Astrocyte (in vitro differentiated cells and primary cell): ENCODE results near the gene VDR. TPM values are rescaled to one million over a fixed set of nuclear protein-coding genes. Genes with fewer than 3 reads are reported as not detected.

Experiments
- DNase-seq: peaks from one replicate; pipeline ENCODE4 v3.0.0-alpha.2; 2010; ENCODE audit warnings: low read depth
- FAIRE-seq: peaks from 2 replicates; lab custom pipeline; 2011; peaks lifted over from hg19 to GRCh38; lab: Jason Lieb, UNC
- H2AFZ ChIP-seq: 2 replicates; pipeline ENCODE4 v1.6.0; 2012; ENCODE audit warnings: low read depth, low read length, inconsistent platforms
- H3K27ac ChIP-seq: 2 replicates; pipeline ENCODE4 v1.5.1; 2011; ENCODE audit warnings: low read depth, low read length, inconsistent platforms
- H3K27me3 ChIP-seq: 2 replicates; pipeline ENCODE4 v1.6.0; 2011; ENCODE audit warnings: low read length, inconsistent platforms; ENCODE audit not compliant: insufficient read depth
- H3K36me3 ChIP-seq: 2 replicates; pipeline ENCODE4 v1.5.1; 2011; ENCODE audit warnings: low read length, inconsistent platforms; ENCODE audit not compliant: insufficient read depth
- H3K4me1 ChIP-seq: 2 replicates; pipeline ENCODE4 v1.5.1; 2011; ENCODE audit warnings: low read length, inconsistent platforms; ENCODE audit not compliant: insufficient read depth
- H3K4me2 ChIP-seq: 2 replicates; pipeline ENCODE4 v1.6.0; 2012; ENCODE audit warnings: low read length, inconsistent platforms
- H3K4me3 ChIP-seq: 2 replicates; pipeline ENCODE4 v1.5.1; 2011; ENCODE audit warnings: low read depth, mild to moderate bottlenecking, low read length, inconsistent platforms; ENCODE audit not compliant: insufficient read depth
- H3K79me2 ChIP-seq: 2 replicates; pipeline ENCODE4 v1.6.0; 2012; ENCODE audit warnings: mild to moderate bottlenecking, low read length, inconsistent platforms; ENCODE audit not compliant: insufficient read depth
- H3K9ac ChIP-seq: 2 replicates; pipeline ENCODE4 v1.6.0; 2012; ENCODE audit warnings: mild to moderate bottlenecking, low read length, inconsistent platforms
- H3K9me3 ChIP-seq: 2 replicates; pipeline ENCODE4 v1.5.1; 2012; ENCODE audit warnings: low read depth, mild to moderate bottlenecking, low read length, inconsistent platforms; ENCODE audit not compliant: insufficient read depth
- H4K20me1 ChIP-seq: 2 replicates; pipeline ENCODE4 v1.6.0; 2012; ENCODE audit warnings: low read length, inconsistent platforms; ENCODE audit not compliant: insufficient read depth
- H3K27ac Mint-ChIP-seq: one replicate; pipeline ENCODE4 v1.8.0; 2021; ENCODE audit warnings: mild to moderate bottlenecking, mixed read lengths; ENCODE audit not compliant: unreplicated experiment
- H3K27me3 Mint-ChIP-seq: one replicate; pipeline ENCODE4 v1.8.0; 2021; ENCODE audit warnings: low read depth, mixed read lengths; ENCODE audit not compliant: unreplicated experiment
- H3K36me3 Mint-ChIP-seq: one replicate; pipeline ENCODE4 v1.8.0; 2021; ENCODE audit warnings: low read depth, mixed read lengths; ENCODE audit not compliant: unreplicated experiment
- H3K4me1 Mint-ChIP-seq: one replicate; pipeline ENCODE4 v1.8.0; 2021; ENCODE audit warnings: low read depth, mixed read lengths; ENCODE audit not compliant: unreplicated experiment
- H3K4me3 Mint-ChIP-seq: one replicate; pipeline ENCODE4 v1.8.0; 2021; ENCODE audit warnings: mild to moderate bottlenecking, moderate library complexity, mixed read lengths; ENCODE audit not compliant: unreplicated experiment
- H3K9me3 Mint-ChIP-seq: one replicate; pipeline ENCODE4 v1.8.0; 2021; ENCODE audit warnings: mild to moderate bottlenecking, mixed read lengths; ENCODE audit not compliant: unreplicated experiment
- CTCF ChIP-seq: IDR thresholded peaks from 2 replicates; pipeline ENCODE4 v1.5.1; 2011; ENCODE audit warnings: low read depth, mild to moderate bottlenecking, inconsistent platforms, low read length, moderate library complexity; ENCODE audit not compliant: insufficient read depth
- EZH2 ChIP-seq: IDR thresholded peaks from 2 replicates; pipeline ENCODE4 v1.6.1; 2012; ENCODE audit warnings: mild to moderate bottlenecking, low read length, inconsistent platforms; ENCODE audit not compliant: insufficient read depth
- total RNA-seq: library from RNA; stranded (reverse); gene quantifications from 2 replicates; pipeline ENCODE4 v1.2.1, GENCODE V29; 2021

The VDR gene
- total RNA-seq, 1 donor from 2014 or later, result 6.6 TPM

DNA sequence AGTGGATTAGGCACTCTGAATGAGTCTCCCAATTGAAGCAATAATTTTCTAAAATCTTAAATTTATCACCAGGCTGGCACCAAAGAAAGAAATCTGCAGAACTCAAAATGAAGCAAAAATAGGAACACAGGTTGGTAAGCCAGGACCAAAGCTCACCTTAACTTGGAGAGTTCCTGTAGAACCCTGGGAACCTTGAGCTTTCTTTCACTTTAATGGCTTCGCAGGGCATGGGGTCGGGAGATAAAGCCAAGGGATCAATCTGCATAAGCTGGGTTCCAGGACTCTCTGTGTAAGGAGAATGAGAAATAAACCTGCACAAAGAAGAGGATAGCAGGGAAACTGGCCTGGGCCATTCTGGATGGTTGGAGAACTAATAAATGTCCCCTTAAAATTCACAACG lies 8.3 kb upstream of the VDR start:
- no peak overlapping the region for H3K27ac Mint-ChIP-seq
- H3K9me3 ChIP-seq, result no peaks in the 10 kb centered on the region
- no peaks in the 10 kb centered on the region for H3K36me3 Mint-ChIP-seq
- H3K4me3 ChIP-seq, result no peak overlapping the region
- no peaks in the 10 kb centered on the region for H3K9me3 Mint-ChIP-seq
- H3K27ac ChIP-seq, result no peak overlapping the region
- H4K20me1 ChIP-seq, result no peaks in the 10 kb centered on the region
- DNase-seq (no peak), FAIRE-seq (no peak)
- peaks cover 7% of the 10 kb centered on the region for H3K4me1 Mint-ChIP-seq
- H3K4me2 ChIP-seq, result no peak overlapping the region
- H3K27me3 Mint-ChIP-seq, result peaks cover 27% of the 10 kb centered on the region
- H3K4me3 Mint-ChIP-seq, result no peak overlapping the region
- no peaks in the 10 kb centered on the region for H3K36me3 ChIP-seq
- H3K9ac ChIP-seq, result no peak overlapping the region
- no peak overlapping the region for H2AFZ ChIP-seq
- H3K79me2 ChIP-seq, result no peaks in the 10 kb centered on the region
- H3K27me3 ChIP-seq, result peaks cover 24% of the 10 kb centered on the region
- no peaks in the 10 kb centered on the region for H3K4me1 ChIP-seq
- TF ChIP-seq EZH2, result no peak
- no peak for TF ChIP-seq CTCF

DNA sequence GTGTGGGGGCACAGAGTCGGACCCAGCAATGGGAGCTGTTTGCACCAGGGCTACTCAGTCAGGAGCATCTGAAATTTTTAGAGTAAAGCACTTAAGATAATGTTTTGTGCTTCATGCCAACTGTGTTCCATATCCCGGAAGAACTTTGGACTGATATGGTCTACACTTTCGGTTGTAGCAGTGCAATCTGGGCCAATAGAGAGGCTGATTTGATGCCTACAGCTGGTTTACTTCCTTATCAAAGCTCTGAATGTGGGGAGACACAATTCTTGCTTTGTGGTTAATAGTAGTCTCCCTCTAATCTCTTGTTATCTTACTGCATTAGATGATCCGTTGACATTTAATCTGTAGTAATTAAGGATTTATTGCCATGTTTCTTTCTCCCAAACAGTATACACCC lies 7.8 kb upstream of the VDR start:
- H3K27me3 Mint-ChIP-seq, result peaks cover 30% of the 10 kb centered on the region
- no peaks in the 10 kb centered on the region for H3K9me3 Mint-ChIP-seq
- TF ChIP-seq CTCF (no peak), EZH2 (no peak)
- no peak overlapping the region for H2AFZ ChIP-seq
- no peaks in the 10 kb centered on the region for H3K79me2 ChIP-seq
- FAIRE-seq (no peak), DNase-seq (no peak)
- H3K9ac ChIP-seq, result no peak overlapping the region
- no peak overlapping the region for H3K27ac ChIP-seq
- peaks cover 27% of the 10 kb centered on the region for H3K27me3 ChIP-seq
- H3K27ac Mint-ChIP-seq, result no peak overlapping the region
- no peak overlapping the region for H3K4me2 ChIP-seq
- peaks cover 7% of the 10 kb centered on the region for H3K4me1 Mint-ChIP-seq
- H3K36me3 Mint-ChIP-seq, result no peaks in the 10 kb centered on the region
- no peaks in the 10 kb centered on the region for H4K20me1 ChIP-seq
- H3K4me3 ChIP-seq, result no peak overlapping the region
- no peaks in the 10 kb centered on the region for H3K36me3 ChIP-seq
- no peaks in the 10 kb centered on the region for H3K4me1 ChIP-seq
- H3K4me3 Mint-ChIP-seq, result no peak overlapping the region
- H3K9me3 ChIP-seq, result no peaks in the 10 kb centered on the region

GRCh38 chr12:47910981-47911380 lies 6.2 kb upstream of the VDR start:
- DNase-seq (no peak), FAIRE-seq (no peak)
- H3K27me3 ChIP-seq, result peaks cover 40% of the 10 kb centered on the region
- Mint-ChIP-seq H3K36me3 (no peaks in the 10 kb centered on the region), H3K27me3 (peaks cover 40% of the 10 kb centered on the region), H3K27ac (no peak overlapping the region), H3K4me3 (no peak overlapping the region), H3K9me3 (no peaks in the 10 kb centered on the region), H3K4me1 (peaks cover 7% of the 10 kb centered on the region)
- TF ChIP-seq EZH2 (no peak), CTCF (no peak)
- no peaks in the 10 kb centered on the region for H3K9me3 ChIP-seq
- H3K4me2 ChIP-seq, result no peak overlapping the region
- no peak overlapping the region for H2AFZ ChIP-seq
- H3K4me3 ChIP-seq, result no peak overlapping the region
- no peak overlapping the region for H3K27ac ChIP-seq
- H3K4me1 ChIP-seq, result no peaks in the 10 kb centered on the region
- no peak overlapping the region for H3K9ac ChIP-seq
- no peaks in the 10 kb centered on the region for H3K36me3 ChIP-seq
- no peaks in the 10 kb centered on the region for H3K79me2 ChIP-seq
- H4K20me1 ChIP-seq, result no peaks in the 10 kb centered on the region
